ENCODE results near the gene NMNAT1. TPM values are rescaled to one million over a fixed set of nuclear protein-coding genes. Genes with fewer than 3 reads are reported as not detected.

The NMNAT1 gene
- total RNA-seq, 1 experiment from 2014 or later, result 2.3 TPM

GRCh38 chr1:9901148-9902059 is 41.9 kb upstream of the NMNAT1 start:
- Mint-ChIP-seq H3K36me3 (no peaks in the 10 kb centered on the region), H3K9me3 (no peaks in the 10 kb centered on the region), H3K4me1 (peaks cover 4% of the 10 kb centered on the region), H3K27me3 (ENCODE audit: low read depth) (no peaks in the 10 kb centered on the region), H3K4me3 (no peak overlapping the region), H3K27ac (no peak overlapping the region)
- no peak for ATAC-seq
- ChIA-PET CTCF (no interaction called here), POLR2A (interaction anchor here (0.6 kb wide), 1 partner anchor 15 kb away, joined by 3 read pairs; no protein-coding TSS in a partner anchor)
- TF ChIP-seq ZMAT4 (CRISPR knock-in tag; IDR thresholded peaks at IDR 0.05) (no peak), ETV6 (CRISPR knock-in tag; IDR thresholded peaks at IDR 0.05) (no peak), JAZF1 (CRISPR knock-in tag; IDR thresholded peaks at IDR 0.05) (no peak), ATF3 (CRISPR knock-in tag; conservative IDR thresholded peaks at IDR 0.05) (no peak), ZNF671 (CRISPR knock-in tag; IDR thresholded peaks at IDR 0.05) (no peak), KAT7 (CRISPR knock-in tag; IDR thresholded peaks at IDR 0.05; ENCODE audit: borderline replicate concordance) (no peak), TEAD1 (CRISPR knock-in tag; IDR thresholded peaks at IDR 0.05) (no peak), NR3C1 (CRISPR knock-in tag; conservative IDR thresholded peaks at IDR 0.05; ENCODE audit: low read depth) (no peak), IRF2 (CRISPR knock-in tag; IDR thresholded peaks at IDR 0.05; ENCODE audit: borderline replicate concordance, low read depth) (no peak), ESRRA (CRISPR knock-in tag; IDR thresholded peaks at IDR 0.05; ENCODE audit: borderline replicate concordance) (no peak), ELF4 (CRISPR knock-in tag; IDR thresholded peaks at IDR 0.05; ENCODE audit: low read depth) (no peak), SOX15 (CRISPR knock-in tag; IDR thresholded peaks at IDR 0.05) (no peak), ZNF416 (CRISPR knock-in tag; IDR thresholded peaks at IDR 0.05) (no peak)
- TF ChIP-seq, protein P1, sequence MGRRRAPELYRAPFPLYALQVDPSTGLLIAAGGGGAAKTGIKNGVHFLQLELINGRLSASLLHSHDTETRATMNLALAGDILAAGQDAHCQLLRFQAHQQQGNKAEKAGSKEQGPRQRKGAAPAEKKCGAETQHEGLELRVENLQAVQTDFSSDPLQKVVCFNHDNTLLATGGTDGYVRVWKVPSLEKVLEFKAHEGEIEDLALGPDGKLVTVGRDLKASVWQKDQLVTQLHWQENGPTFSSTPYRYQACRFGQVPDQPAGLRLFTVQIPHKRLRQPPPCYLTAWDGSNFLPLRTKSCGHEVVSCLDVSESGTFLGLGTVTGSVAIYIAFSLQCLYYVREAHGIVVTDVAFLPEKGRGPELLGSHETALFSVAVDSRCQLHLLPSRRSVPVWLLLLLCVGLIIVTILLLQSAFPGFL (CRISPR knock-in tag; IDR thresholded peaks at IDR 0.05; ENCODE audit: borderline replicate concordance), result no peak
- TF ChIP-seq, protein P2, sequence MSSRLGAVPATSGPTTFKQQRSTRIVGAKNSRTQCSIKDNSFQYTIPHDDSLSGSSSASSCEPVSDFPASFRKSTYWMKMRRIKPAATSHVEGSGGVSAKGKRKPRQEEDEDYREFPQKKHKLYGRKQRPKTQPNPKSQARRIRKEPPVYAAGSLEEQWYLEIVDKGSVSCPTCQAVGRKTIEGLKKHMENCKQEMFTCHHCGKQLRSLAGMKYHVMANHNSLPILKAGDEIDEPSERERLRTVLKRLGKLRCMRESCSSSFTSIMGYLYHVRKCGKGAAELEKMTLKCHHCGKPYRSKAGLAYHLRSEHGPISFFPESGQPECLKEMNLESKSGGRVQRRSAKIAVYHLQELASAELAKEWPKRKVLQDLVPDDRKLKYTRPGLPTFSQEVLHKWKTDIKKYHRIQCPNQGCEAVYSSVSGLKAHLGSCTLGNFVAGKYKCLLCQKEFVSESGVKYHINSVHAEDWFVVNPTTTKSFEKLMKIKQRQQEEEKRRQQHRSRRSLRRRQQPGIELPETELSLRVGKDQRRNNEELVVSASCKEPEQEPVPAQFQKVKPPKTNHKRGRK (CRISPR knock-in tag; IDR thresholded peaks at IDR 0.05; ENCODE audit: borderline replicate concordance), result no peak
- TF ChIP-seq, protein P3, sequence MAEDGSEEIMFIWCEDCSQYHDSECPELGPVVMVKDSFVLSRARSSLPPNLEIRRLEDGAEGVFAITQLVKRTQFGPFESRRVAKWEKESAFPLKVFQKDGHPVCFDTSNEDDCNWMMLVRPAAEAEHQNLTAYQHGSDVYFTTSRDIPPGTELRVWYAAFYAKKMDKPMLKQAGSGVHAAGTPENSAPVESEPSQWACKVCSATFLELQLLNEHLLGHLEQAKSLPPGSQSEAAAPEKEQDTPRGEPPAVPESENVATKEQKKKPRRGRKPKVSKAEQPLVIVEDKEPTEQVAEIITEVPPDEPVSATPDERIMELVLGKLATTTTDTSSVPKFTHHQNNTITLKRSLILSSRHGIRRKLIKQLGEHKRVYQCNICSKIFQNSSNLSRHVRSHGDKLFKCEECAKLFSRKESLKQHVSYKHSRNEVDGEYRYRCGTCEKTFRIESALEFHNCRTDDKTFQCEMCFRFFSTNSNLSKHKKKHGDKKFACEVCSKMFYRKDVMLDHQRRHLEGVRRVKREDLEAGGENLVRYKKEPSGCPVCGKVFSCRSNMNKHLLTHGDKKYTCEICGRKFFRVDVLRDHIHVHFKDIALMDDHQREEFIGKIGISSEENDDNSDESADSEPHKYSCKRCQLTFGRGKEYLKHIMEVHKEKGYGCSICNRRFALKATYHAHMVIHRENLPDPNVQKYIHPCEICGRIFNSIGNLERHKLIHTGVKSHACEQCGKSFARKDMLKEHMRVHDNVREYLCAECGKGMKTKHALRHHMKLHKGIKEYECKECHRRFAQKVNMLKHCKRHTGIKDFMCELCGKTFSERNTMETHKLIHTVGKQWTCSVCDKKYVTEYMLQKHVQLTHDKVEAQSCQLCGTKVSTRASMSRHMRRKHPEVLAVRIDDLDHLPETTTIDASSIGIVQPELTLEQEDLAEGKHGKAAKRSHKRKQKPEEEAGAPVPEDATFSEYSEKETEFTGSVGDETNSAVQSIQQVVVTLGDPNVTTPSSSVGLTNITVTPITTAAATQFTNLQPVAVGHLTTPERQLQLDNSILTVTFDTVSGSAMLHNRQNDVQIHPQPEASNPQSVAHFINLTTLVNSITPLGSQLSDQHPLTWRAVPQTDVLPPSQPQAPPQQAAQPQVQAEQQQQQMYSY (CRISPR knock-in tag; IDR thresholded peaks at IDR 0.05), result no peak
- TF ChIP-seq, protein P4, sequence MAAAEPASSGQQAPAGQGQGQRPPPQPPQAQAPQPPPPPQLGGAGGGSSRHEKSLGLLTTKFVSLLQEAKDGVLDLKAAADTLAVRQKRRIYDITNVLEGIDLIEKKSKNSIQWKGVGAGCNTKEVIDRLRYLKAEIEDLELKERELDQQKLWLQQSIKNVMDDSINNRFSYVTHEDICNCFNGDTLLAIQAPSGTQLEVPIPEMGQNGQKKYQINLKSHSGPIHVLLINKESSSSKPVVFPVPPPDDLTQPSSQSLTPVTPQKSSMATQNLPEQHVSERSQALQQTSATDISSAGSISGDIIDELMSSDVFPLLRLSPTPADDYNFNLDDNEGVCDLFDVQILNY (CRISPR knock-in tag; IDR thresholded peaks at IDR 0.05), result no peak
- TF ChIP-seq, protein P5, sequence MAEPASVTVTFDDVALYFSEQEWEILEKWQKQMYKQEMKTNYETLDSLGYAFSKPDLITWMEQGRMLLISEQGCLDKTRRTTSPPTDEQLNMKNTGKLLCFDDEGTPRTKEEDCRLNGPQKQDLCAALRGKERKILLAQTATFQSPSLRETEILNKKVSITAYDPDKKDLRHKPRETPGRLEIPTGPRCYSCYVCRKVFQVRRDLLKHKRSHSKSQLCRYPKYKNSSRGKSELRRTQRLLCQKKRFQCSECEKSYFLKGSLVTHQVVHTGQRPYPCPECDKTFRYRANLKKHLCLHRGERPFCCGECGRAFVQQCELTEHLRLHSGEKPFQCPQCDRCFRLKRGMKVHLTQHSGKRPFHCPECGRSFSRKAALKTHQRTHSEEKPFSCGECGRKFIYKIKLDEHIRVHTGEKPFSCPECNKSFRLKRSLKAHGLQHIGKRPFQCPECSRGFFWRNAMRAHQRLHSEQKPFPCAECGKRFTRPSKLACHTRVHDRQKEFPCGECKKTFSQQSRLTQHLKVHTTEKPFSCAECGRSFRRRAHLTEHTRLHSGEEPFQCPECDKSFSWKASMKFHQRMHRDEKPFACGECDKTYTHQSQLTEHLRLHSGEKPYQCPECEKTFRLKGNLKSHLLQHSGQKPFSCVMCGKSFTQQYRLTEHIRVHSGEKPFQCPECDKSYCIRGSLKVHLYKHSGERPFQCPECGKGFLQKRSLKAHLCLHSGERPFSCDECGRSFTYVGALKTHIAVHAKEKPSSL (CRISPR knock-in tag; conservative IDR thresholded peaks at IDR 0.05), result no peak
- no peak for DNase-seq (ENCODE audit: low spot score)

Measured in WTC11 (cell line).